HG03039 (cell line): ENCODE results near the gene UBAC2.
A peak's percentile ranks its signal among the peaks of the same experiment; 100 is the strongest.

Source experiments
- ATAC-seq: cut with Tn5 transposase; IDR thresholded peaks from one replicate; pipeline ENCODE4 v1.9.1; 2021; ENCODE audit warnings: mild to moderate bottlenecking, moderate library complexity; ENCODE audit not compliant: unreplicated experiment

The UBAC2 gene

GRCh38 chr13:99330942-99331341, 130.3 kb downstream of the UBAC2 start:
- ATAC-seq = no peak

- ATAC-seq = peak; percentile 67
Measured at GRCh38 chr13:99331881-99332293, 131.2 kb downstream of the UBAC2 start.

- peak; percentile 19 for ATAC-seq
Measured at GRCh38 chr13:99332456-99332855, 131.8 kb downstream of the UBAC2 start.

GRCh38 chr13:99334221-99334620, 133.6 kb downstream of the UBAC2 start:
- ATAC-seq = no peak

- no peak for ATAC-seq
Measured at GRCh38 chr13:99335087-99335486, 134.4 kb downstream of the UBAC2 start.

- no peak for ATAC-seq
Measured at GRCh38 chr13:99335603-99336002, 134.9 kb downstream of the UBAC2 start.

- no peak for ATAC-seq
Measured at GRCh38 chr13:99339230-99339721, 138.6 kb downstream of the UBAC2 start.

- ATAC-seq = no peak
Measured at GRCh38 chr13:99339736-99340397, 139.2 kb downstream of the UBAC2 start.

- no peak for ATAC-seq
Measured at GRCh38 chr13:99340638-99341037, 140.0 kb downstream of the UBAC2 start.

GRCh38 chr13:99341969-99342722, 141.5 kb downstream of the UBAC2 start:
- ATAC-seq = no peak

GRCh38 chr13:99342723-99343315, 142.2 kb downstream of the UBAC2 start:
- no peak for ATAC-seq

GRCh38 chr13:99344610-99345208, 144.1 kb downstream of the UBAC2 start:
- no peak for ATAC-seq

GRCh38 chr13:99345345-99345744, 144.7 kb downstream of the UBAC2 start:
- no peak for ATAC-seq

GRCh38 chr13:99346335-99347042, 145.8 kb downstream of the UBAC2 start:
- no peak for ATAC-seq

GRCh38 chr13:99347335-99347878, 146.8 kb downstream of the UBAC2 start:
- ATAC-seq = peak; percentile 21

- peak; percentile 57 for ATAC-seq
Measured at GRCh38 chr13:99347911-99348451, 147.3 kb downstream of the UBAC2 start.

- no peak for ATAC-seq
Measured at GRCh38 chr13:99350191-99350590, 149.5 kb downstream of the UBAC2 start.

- ATAC-seq = no peak
Measured at GRCh38 chr13:99351772-99352171, 151.1 kb downstream of the UBAC2 start.

- no peak for ATAC-seq
Measured at GRCh38 chr13:99352351-99353245, 151.9 kb downstream of the UBAC2 start.
